ENCODE data around the gene DZANK1.
"Not testable (repeated sequence)": the region's sequence is repeated elsewhere in the genome, so short reads cannot be mapped to it uniquely, and the experiment has no call there.

DZANK1 gene

DNA sequence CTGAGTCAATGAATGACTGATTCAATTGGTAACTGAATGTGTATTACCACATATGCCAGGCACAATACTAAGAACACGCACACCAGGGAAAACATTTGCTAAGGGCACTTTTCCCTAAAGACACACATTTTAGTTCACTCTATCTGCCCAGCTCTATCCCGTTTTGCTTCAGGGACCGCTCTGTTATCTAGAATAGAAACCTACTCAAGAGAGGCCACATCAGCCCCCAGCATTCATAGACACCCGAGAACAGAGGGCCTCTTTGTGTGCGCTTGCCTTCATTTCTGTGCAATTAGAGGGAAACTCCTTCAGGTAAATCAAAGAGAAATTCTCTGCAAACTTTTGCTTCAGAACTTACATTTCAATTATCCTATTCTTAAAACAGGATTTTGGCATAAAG lies 50.3 kb downstream of the DZANK1 start:
- no peaks in the 10 kb centered on the region for H3K36me3 Mint-ChIP-seq
- no peak for ATAC-seq (replicated peaks)
- no peaks in the 10 kb centered on the region for H3K9me3 Mint-ChIP-seq
- H3K4me3 Mint-ChIP-seq, result no peak overlapping the region
- H3K4me1 Mint-ChIP-seq, result peaks cover 6 to 13% of the 10 kb centered on the region in 2 donors
- H3K27ac Mint-ChIP-seq, result no peak overlapping the region
- H3K27me3 Mint-ChIP-seq, result no peaks in the 10 kb centered on the region
- no peak for DNase-seq

DNA sequence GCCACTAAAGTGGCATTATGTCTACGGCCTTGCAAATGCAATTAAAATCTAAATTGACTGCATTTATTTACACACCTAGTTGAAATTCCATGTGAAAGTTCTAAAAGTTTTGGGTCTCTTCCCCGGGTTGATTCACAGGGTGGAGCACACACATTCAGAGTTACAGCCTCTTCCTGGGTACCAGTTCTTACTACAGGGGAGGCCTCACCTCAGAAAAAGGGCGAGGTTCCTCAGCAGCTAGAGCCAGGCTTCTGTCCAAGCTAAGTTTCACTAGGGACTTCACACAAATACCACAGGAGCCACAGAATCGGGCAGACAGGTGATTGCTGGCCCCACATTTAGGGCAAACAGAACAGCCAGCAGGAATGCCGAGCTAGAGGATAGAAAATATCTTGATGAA lies 52.7 kb downstream of the DZANK1 start:
- peaks cover 0 to 4% of the 10 kb centered on the region in 2 donors for H3K36me3 Mint-ChIP-seq
- H3K27ac Mint-ChIP-seq, result no peak overlapping the region
- DNase-seq, result no peak
- no peak overlapping the region for H3K4me3 Mint-ChIP-seq
- H3K9me3 Mint-ChIP-seq, result no peaks in the 10 kb centered on the region
- ATAC-seq (replicated peaks), result no peak
- H3K4me1 Mint-ChIP-seq, result peaks cover 6 to 13% of the 10 kb centered on the region in 2 donors
- no peaks in the 10 kb centered on the region for H3K27me3 Mint-ChIP-seq

DNA sequence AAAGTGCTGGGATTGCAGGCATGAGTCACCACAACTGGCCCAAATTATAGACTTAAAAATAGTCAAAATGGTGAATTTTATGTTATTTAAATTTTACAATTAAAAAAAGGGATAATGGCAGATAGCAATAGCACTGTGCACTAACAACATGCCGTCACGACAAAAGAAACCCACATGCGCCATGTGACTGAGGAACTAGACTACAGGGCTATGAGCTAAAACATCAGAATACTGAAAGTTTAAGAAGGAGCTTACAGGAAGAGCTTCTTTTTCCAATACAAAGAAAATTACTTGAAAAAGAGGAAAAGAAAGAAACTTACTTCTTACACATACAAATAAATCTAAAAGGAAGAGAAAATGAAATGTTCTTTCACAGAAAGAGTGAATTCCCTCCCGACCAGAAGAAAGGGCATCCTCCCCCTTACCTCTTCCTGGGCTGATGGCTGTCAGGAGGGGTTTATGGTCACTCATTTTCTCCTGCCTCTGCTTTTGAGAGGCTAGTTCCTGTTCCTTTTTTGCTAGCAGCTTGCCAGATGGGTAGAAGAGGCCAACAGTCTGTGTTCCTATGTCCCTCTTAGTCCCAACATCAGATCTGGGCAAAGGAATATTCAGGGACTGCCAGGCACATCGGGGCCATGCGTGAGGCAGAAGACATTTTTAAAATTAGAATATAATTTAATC lies 54.5 kb downstream of the DZANK1 start:
- Mint-ChIP-seq H3K27ac (peak overlapping the region; percentile 98), H3K4me1 (peaks cover 6 to 13% of the 10 kb centered on the region in 2 donors), H3K27me3 (no peaks in the 10 kb centered on the region), H3K4me3 (peak overlapping the region; percentile 70 to 82), H3K36me3 (peaks cover 0 to 4% of the 10 kb centered on the region in 2 donors), H3K9me3 (no peaks in the 10 kb centered on the region)
- DNase-seq (peak; percentile 11), ATAC-seq (replicated peaks) (peak; percentile 70 to 71)

DNA sequence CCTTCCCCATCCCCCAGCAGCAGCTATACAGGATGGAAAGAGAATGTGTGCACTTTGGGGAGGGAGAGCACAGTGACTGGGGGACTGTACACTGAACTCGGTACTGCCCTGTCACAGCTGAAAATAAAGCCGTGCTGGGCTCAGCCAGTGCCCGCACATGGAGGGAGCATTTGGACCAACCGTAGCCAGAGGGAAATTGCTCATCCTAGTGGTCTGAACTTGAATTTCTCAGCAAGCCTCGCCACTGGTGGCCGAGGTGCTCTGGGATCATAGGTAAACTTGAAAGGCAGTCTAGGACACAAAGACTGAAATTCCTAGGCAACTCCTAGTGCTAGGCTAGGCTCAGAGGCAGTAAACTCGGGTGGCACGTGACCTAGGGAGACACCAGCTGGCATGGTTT lies 61.0 kb downstream of the DZANK1 start:
- Mint-ChIP-seq H3K4me3 (no peak overlapping the region), H3K4me1 (no peaks in the 10 kb centered on the region)

DNA sequence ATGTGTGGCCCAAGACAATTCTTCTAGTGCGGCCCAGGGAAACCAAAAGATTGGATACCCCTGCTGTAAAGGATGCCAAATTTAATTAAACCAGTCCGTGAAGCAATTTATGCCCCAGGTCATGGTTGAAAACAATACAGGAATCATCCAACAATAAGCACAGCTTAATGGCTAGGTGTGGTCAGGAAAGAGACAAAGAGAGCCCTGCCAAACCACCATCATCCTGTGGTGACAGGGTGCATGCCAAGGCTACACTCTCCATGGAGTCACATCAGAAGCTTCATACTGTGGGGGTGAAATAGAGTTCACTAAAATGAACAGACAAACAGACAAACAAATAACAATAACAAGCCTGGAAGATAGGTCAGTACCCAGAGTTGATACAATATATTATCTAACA lies 62.7 kb downstream of the DZANK1 start:
- H3K4me3 Mint-ChIP-seq, result no peak overlapping the region
- H3K36me3 Mint-ChIP-seq, result peaks cover 21 to 49% of the 10 kb centered on the region in 2 donors
- ATAC-seq (replicated peaks) (no peak), DNase-seq (no peak)
- no peak overlapping the region for H3K27ac Mint-ChIP-seq
- peaks cover 0 to 2% of the 10 kb centered on the region in 2 donors for H3K9me3 Mint-ChIP-seq
- no peaks in the 10 kb centered on the region for H3K4me1 Mint-ChIP-seq
- no peaks in the 10 kb centered on the region for H3K27me3 Mint-ChIP-seq

More for the DNA sequence above, 61.0 kb downstream of the DZANK1 start:
- H3K27me3 Mint-ChIP-seq, result no peaks in the 10 kb centered on the region
- DNase-seq, result no peak
- H3K36me3 Mint-ChIP-seq, result peaks cover 21 to 42% of the 10 kb centered on the region in 2 donors
- ATAC-seq (replicated peaks), result no peak
- peaks cover 0 to 2% of the 10 kb centered on the region in 2 donors for H3K9me3 Mint-ChIP-seq
- no peak overlapping the region for H3K27ac Mint-ChIP-seq

DNA sequence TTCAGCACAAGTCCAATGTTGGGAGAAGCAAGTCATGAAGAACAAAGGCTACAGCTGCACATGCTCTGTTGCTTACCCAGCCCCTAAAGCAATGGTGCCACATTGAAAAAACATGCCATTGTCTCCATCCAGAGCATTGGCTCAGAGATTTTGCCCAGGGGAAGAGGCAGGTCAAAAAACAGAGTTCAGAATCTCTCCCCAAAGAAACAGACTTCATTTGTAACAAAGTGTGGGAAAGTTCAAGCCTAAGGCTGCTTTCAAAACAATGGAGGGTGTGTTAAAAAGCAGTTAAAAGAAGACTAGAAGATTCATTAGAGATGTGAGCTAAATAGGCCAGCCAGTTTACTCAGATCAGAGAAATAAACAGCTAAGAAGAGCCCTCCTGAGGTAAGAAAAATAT lies 63.6 kb downstream of the DZANK1 start:
- H3K9me3 Mint-ChIP-seq, result peaks cover 0 to 2% of the 10 kb centered on the region in 2 donors
- H3K27ac Mint-ChIP-seq, result no peak overlapping the region
- H3K4me3 Mint-ChIP-seq, result no peak overlapping the region
- H3K36me3 Mint-ChIP-seq, result peaks cover 23 to 49% of the 10 kb centered on the region in 2 donors
- no peaks in the 10 kb centered on the region for H3K27me3 Mint-ChIP-seq
- DNase-seq, result no peak
- no peaks in the 10 kb centered on the region for H3K4me1 Mint-ChIP-seq
- ATAC-seq (replicated peaks), result no peak

DNA sequence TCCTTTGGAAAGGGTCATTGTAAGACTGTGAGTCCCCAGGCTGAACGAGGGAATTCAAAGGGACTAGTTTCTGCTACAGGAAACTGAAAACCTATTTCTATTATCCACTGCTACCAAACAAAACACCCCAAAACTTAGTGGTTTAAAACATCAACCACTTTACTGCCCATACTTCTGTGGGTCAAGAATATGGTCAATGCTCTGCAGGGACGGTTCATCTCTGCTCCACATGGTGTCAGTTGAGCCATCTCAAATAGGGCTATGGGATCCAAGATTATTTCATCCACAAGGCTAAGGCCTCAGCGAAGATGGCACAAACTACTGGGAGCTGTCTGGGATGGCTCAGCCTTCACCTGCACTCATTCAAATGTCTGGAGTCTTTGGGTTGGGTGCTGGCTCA lies 65.5 kb downstream of the DZANK1 start:
- Mint-ChIP-seq H3K4me3 (no peak overlapping the region), H3K27me3 (no peaks in the 10 kb centered on the region), H3K9me3 (peaks cover 0 to 2% of the 10 kb centered on the region in 2 donors), H3K4me1 (no peaks in the 10 kb centered on the region), H3K27ac (no peak overlapping the region), H3K36me3 (peaks cover 22 to 53% of the 10 kb centered on the region in 2 donors)
- ATAC-seq (replicated peaks) (no peak), DNase-seq (no peak)

DNA sequence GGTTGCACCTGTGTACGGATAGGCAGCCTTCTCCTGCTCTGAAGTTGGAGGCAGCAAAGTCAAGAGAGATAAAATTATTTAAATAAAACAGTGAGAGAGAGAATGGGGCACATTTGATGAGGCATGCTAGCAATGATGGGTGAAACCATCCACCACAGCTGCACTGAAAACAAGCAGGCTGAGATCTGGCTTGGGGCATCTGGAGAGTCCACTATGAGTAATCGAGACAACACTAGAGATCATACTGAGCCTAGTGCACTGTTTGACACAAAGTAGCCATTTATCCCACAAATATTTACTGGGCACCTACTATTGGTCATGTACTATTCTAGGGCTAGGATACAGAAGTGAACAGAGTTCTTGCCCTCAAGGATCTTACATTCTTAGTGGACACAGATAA lies 66.4 kb downstream of the DZANK1 start:
- peaks cover 4 to 5% of the 10 kb centered on the region in 2 donors for H3K4me1 Mint-ChIP-seq
- DNase-seq (no peak), ATAC-seq (replicated peaks) (no peak)
- H3K27me3 Mint-ChIP-seq, result no peaks in the 10 kb centered on the region
- peaks cover 22 to 52% of the 10 kb centered on the region in 2 donors for H3K36me3 Mint-ChIP-seq
- H3K27ac Mint-ChIP-seq, result no peak overlapping the region
- peaks cover 0 to 2% of the 10 kb centered on the region in 2 donors for H3K9me3 Mint-ChIP-seq
- H3K4me3 Mint-ChIP-seq, result no peak overlapping the region

DNA sequence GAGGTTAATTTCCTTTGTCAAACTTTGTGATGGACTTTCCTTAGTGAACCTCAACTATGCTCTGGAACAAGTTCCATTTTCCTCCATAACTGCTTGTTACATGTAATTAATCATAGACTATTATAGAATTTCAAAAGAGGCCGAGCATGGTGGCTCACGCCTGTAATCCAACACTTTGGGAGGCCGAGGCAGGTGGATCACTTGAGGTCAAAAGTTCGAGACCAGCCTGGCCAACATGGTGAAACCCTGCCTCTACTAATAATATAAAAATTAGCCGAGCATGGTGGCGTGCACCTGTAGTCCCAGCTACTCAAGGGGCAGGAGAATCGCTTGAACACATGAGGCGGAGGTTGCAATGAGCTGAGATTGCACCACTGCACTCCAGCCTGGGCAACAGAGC lies 68.1 kb downstream of the DZANK1 start:
- not testable (repeated sequence) for H3K9me3 Mint-ChIP-seq; DNase-seq; H3K4me3 Mint-ChIP-seq; H3K27ac Mint-ChIP-seq; H3K27me3 Mint-ChIP-seq; ATAC-seq (replicated peaks)
- Mint-ChIP-seq H3K36me3 (peaks cover 15 to 39% of the 10 kb centered on the region in 2 donors), H3K4me1 (peaks cover 5 to 15% of the 10 kb centered on the region in 2 donors)

DNA sequence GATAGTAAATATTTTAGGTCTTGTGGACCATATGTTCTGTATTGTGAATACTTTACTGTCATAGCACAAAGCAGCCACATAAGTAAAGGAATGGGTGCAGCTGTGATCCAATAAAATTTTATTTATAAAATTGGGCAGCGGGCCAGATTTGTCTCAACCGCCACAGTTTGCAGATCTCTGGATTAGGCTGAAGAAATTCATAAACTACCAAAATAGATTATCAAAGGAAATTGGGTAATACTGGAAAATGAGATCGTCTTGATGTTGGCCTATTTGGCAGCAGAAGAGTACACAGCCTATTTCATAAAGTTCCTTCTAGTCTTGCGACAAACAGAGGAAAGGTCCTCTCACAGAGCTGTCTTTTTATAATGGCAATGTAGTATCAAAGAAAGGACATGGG lies 69.8 kb downstream of the DZANK1 start:
- peaks cover 0 to 1% of the 10 kb centered on the region in 2 donors for H3K9me3 Mint-ChIP-seq
- no peak for DNase-seq
- no peaks in the 10 kb centered on the region for H3K27me3 Mint-ChIP-seq
- no peak overlapping the region for H3K4me3 Mint-ChIP-seq
- H3K4me1 Mint-ChIP-seq, result peaks cover 7 to 23% of the 10 kb centered on the region in 2 donors
- no peak overlapping the region for H3K27ac Mint-ChIP-seq
- peaks cover 11 to 31% of the 10 kb centered on the region in 2 donors for H3K36me3 Mint-ChIP-seq
- ATAC-seq (replicated peaks), result no peak

DNA sequence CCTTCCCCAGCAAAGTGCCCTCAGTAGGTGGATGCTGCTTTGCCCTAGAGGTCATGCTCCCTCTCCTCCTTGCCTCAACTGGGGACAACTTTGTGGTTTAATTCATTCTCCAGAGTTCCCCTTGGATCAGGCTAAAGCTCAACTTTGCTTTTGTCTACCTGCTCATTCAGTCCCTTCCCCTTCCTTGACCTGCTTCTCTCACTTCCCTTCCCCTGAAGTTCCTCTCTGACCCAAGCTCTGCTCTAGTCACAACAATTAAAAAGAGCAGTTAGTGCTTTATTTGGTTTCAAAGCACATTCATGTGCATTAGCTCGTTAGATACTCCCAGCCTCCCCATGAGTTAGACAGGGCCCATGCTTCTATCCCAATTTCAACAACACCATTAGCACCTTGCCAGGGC lies 71.3 kb downstream of the DZANK1 start:
- Mint-ChIP-seq H3K27ac (no peak overlapping the region), H3K4me3 (no peak overlapping the region)
- DNase-seq, result no peak

DNA sequence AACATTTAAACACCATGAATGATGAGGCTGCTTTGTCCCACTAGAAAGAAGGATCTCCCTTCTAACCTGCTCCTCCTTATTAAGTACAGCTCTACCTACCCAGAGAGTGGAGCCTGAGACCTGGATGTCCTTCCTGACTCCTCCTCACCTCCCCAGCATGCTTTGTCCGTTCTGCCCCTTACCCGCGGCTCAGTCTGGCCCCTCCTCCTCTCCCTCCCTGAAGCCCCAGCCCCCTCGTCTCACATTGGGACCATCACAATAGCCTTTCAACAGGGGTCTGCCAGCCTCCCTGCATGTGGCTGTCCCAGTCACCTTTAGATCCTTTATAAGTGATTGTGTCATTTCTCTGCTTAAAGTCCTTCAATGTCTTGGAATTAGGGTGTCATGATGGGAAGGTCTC lies 72.5 kb downstream of the DZANK1 start:
- H3K4me3 Mint-ChIP-seq, result no peak overlapping the region
- H3K9me3 Mint-ChIP-seq, result peaks cover 0 to 1% of the 10 kb centered on the region in 2 donors

More for the DNA sequence above, 71.3 kb downstream of the DZANK1 start:
- Mint-ChIP-seq H3K27me3 (no peaks in the 10 kb centered on the region), H3K36me3 (peaks cover 5 to 21% of the 10 kb centered on the region in 2 donors), H3K4me1 (peaks cover 7 to 23% of the 10 kb centered on the region in 2 donors), H3K9me3 (peaks cover 0 to 1% of the 10 kb centered on the region in 2 donors)
- ATAC-seq (replicated peaks), result peak; percentile 57 to 72

DNA sequence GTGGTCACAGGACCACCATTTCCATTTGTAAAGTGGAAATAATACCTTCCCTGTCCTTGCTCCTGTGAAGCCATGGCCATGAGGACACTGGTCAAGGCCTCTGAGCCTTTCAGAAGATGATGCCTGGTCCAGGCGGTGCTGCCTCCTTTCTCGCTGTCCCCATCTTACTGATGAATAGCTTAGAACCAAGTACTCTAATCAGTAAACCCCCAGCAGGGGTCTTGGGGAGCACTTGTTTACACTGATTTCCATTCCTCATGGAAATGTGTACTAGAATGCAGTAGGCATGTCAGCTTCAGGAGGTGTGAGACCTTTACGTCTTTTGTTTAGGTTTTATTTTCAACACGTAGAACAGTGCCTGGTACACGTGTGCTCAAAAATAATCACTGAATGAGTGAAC lies 75.1 kb downstream of the DZANK1 start:
- Mint-ChIP-seq H3K36me3 (peaks cover 6 to 10% of the 10 kb centered on the region in 2 donors), H3K9me3 (peaks cover 0 to 1% of the 10 kb centered on the region in 2 donors), H3K4me1 (peaks cover 7 to 23% of the 10 kb centered on the region in 2 donors), H3K27ac (no peak overlapping the region), H3K4me3 (no peak overlapping the region), H3K27me3 (no peaks in the 10 kb centered on the region)
- ATAC-seq (replicated peaks) (no peak), DNase-seq (no peak)

More for the DNA sequence above, 72.5 kb downstream of the DZANK1 start:
- no peaks in the 10 kb centered on the region for H3K27me3 Mint-ChIP-seq
- H3K36me3 Mint-ChIP-seq, result peaks cover 7 to 15% of the 10 kb centered on the region in 2 donors
- peaks cover 7 to 23% of the 10 kb centered on the region in 2 donors for H3K4me1 Mint-ChIP-seq
- DNase-seq (no peak), ATAC-seq (replicated peaks) (no peak)
- no peak overlapping the region for H3K27ac Mint-ChIP-seq

DNA sequence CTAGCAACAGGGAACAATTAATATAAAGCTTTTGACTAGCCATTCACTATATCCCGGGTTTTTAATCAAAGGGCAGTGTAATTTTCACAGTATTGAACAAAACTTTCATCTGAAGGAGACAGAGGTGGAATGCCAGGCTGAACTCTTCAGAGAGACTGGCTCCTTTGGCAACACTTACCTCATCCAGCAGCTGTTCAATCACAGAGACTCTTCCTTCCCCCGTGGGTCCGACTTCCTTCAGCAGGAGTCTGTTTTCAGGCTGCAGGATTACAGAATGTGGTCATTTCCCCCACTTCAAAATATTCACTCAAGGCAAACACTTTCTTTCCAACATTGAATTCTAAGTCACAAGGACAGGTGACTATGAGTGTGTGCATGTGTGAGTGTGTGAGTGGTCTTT lies 76.6 kb downstream of the DZANK1 start:
- Mint-ChIP-seq H3K4me3 (no peak overlapping the region), H3K9me3 (peaks cover 0 to 1% of the 10 kb centered on the region in 2 donors), H3K36me3 (peaks cover 6 to 8% of the 10 kb centered on the region in 2 donors), H3K4me1 (peaks cover 2 to 16% of the 10 kb centered on the region in 2 donors), H3K27me3 (no peaks in the 10 kb centered on the region), H3K27ac (no peak overlapping the region)
- ATAC-seq (replicated peaks) (no peak), DNase-seq (no peak)

DNA sequence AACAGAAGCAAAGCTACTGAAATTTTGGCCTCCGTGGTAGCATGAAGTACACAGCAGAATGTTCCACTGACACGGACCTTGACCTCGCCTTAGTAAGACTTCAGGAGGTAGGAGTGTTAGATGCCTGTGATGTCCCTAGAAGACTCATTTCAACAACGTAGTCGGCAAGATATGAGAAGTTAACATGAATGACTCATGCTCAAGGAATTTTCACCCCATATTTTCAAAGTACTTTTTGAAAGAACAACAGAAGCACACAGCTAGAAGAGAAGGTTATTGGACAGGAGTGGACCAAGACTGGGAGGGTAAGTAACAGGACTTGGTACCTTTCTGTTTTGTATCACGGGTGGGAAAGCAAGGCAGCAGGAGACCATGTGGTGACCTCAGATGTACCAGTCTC lies 78.0 kb downstream of the DZANK1 start:
- no peak overlapping the region for H3K27ac Mint-ChIP-seq
- DNase-seq, result no peak
- peaks cover 0 to 1% of the 10 kb centered on the region in 2 donors for H3K9me3 Mint-ChIP-seq
- peaks cover 2 to 8% of the 10 kb centered on the region in 2 donors for H3K4me1 Mint-ChIP-seq
- no peak for ATAC-seq (replicated peaks)
- peaks cover 6 to 8% of the 10 kb centered on the region in 2 donors for H3K36me3 Mint-ChIP-seq
- no peak overlapping the region for H3K4me3 Mint-ChIP-seq
- no peaks in the 10 kb centered on the region for H3K27me3 Mint-ChIP-seq
